Measurements from ENCODE around the gene RASA2. TPM values are rescaled to one million over a fixed set of nuclear protein-coding genes. Genes with fewer than 3 reads are reported as not detected.

RASA2 gene
- polyA plus RNA-seq, 1 of the 3 experiments (the other 2 are of a cell fraction) = 2.4 TPM

DNA sequence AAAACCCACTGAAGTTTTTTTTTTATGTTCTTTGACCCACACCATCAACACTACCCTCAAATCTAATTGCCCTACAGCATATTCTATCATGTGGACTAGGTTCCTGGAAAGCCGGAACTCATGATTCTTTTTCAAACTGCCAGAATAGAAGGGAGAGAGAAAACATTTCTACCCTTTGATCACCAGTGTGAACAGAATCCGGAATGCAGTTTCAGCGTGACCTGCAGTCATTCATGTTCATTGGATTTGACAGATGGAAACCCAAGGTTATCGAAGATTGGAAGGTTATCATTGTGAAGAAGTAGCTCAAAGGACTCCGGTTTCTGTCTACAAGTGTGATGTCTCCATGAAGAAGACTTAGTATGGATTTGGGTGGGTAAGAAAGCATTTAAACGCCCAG, 39.4 kb upstream of the RASA2 start (continued):
- TF ChIP-seq POLR2AphosphoS5 (IDR thresholded peaks at IDR 0.05; ENCODE audit: low read depth, low read length) (no peak), MEF2A (IDR thresholded peaks at IDR 0.05; ENCODE audit: borderline replicate concordance, low read depth) (no peak), SMC3 (IDR thresholded peaks at IDR 0.05; ENCODE audit: low read depth, low read length) (no peak), NRF1 (IDR thresholded peaks at IDR 0.05; ENCODE audit: low read depth, low read length) (no peak)
- TF ChIP-seq, protein P1, sequence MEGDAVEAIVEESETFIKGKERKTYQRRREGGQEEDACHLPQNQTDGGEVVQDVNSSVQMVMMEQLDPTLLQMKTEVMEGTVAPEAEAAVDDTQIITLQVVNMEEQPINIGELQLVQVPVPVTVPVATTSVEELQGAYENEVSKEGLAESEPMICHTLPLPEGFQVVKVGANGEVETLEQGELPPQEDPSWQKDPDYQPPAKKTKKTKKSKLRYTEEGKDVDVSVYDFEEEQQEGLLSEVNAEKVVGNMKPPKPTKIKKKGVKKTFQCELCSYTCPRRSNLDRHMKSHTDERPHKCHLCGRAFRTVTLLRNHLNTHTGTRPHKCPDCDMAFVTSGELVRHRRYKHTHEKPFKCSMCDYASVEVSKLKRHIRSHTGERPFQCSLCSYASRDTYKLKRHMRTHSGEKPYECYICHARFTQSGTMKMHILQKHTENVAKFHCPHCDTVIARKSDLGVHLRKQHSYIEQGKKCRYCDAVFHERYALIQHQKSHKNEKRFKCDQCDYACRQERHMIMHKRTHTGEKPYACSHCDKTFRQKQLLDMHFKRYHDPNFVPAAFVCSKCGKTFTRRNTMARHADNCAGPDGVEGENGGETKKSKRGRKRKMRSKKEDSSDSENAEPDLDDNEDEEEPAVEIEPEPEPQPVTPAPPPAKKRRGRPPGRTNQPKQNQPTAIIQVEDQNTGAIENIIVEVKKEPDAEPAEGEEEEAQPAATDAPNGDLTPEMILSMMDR (IDR thresholded peaks at IDR 0.05) = no peak

DNA sequence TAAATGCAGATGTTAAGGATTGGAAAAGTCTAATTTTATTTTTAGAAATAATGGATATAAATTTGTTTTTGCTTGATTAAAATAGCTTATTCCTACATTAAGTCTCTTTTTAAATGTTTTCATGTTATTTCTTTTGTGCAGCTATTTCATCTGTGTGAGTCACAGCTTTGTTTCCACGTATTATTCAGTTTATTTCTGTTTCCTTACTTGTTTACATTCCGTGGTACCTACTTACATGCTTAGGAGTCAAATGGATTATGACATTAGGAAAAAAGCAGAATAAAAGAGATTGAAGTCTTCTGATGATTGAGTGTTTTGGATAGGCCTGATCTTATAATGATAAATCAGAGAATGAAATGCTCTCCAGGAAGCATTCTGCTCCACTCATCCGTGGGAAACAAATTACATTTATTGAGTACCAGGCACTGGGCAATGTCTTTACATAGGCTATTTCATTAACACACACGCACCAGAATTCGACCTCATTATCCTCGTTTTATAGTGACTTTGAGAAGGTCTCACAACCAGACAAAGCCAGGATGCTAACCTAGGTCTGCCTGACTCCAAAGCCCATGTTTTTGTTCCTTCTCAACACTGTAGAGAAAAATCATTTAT, 38.1 kb upstream of the RASA2 start:
- no peak overlapping the region for H2AFZ ChIP-seq (ENCODE audit: low read depth)
- POLR2A ChIA-PET = interaction anchor here (0.6 to 0.7 kb wide), 2 partner anchors 27 to 137 kb away, joined by 3 read pairs; no protein-coding TSS in a partner anchor
- no peaks in the 10 kb centered on the region for H4K20me1 ChIP-seq (ENCODE audit: insufficient read depth)
- WGBS (ENCODE audit: low lambda C conversion rate) = 45% methylated on average over 6 of the region's 6 CpGs
- H3K9me2 ChIP-seq = no peaks in the 10 kb centered on the region
- H3K36me3 ChIP-seq (replicated peaks in 1 of 2; ENCODE audit: control insufficient read depth in 1 of 2, insufficient read depth in 2 of 2, low read length in 1 of 2) = peaks cover 36 to 37% of the 10 kb centered on the region in 2 experiments
- peak; percentile 31 for DNase-seq
- no peaks in the 10 kb centered on the region for H3K27me3 ChIP-seq (ENCODE audit: insufficient read depth)
- H3K4me3 ChIP-seq (ENCODE audit: low read depth in 2 of 2, low read length in 1 of 2) = no peak overlapping the region
- peaks cover 14% of the 10 kb centered on the region for H3F3A ChIP-seq (replicated peaks; ENCODE audit: insufficient read depth)
- H3K79me2 ChIP-seq (ENCODE audit: insufficient read depth) = peaks cover 9% of the 10 kb centered on the region; the same call in 1 of the 2 replicates
- H3K9me3 ChIP-seq = no peaks in the 10 kb centered on the region
- no peak overlapping the region for H3K4me2 ChIP-seq
- peaks cover 4 to 16% of the 10 kb centered on the region in 2 experiments; a peak in 2 of 4 replicates for H3K4me1 ChIP-seq (ENCODE audit: control insufficient read depth in 1 of 2, insufficient read depth in 2 of 2, low read depth in 1 of 2, low read length in 1 of 2)
- H3K9ac ChIP-seq = no peak overlapping the region
- CTCF ChIA-PET = interaction anchor here (0.9 to 3.5 kb wide), 7 partner anchors 10 to 217 kb away, joined by 3 to 44 read pairs (median 6); partner anchors contain the start of gene PXYLP1
- TF ChIP-seq TAF1 (IDR thresholded peaks at IDR 0.05; ENCODE audit: borderline replicate concordance, low read depth, low read length) = no peak
- 0 out of 2 replicates have a peak, but pooled peaks have one; percentile 20 for TF ChIP-seq MXI1 (IDR thresholded peaks at IDR 0.05; ENCODE audit: low read depth, low read length)
- TF ChIP-seq EP300 (IDR thresholded peaks at IDR 0.05; ENCODE audit: borderline replicate concordance in 1 of 2, low read depth in 1 of 2, low read length in 1 of 2) = peak in 1 of 2 experiments; percentile 70; a peak in 1 of 4 replicates
- TF ChIP-seq RCOR1 (IDR thresholded peaks at IDR 0.05; ENCODE audit: low read length) = peak; percentile 55; the same call in 1 of the 2 replicates
- TF ChIP-seq, protein P2, sequence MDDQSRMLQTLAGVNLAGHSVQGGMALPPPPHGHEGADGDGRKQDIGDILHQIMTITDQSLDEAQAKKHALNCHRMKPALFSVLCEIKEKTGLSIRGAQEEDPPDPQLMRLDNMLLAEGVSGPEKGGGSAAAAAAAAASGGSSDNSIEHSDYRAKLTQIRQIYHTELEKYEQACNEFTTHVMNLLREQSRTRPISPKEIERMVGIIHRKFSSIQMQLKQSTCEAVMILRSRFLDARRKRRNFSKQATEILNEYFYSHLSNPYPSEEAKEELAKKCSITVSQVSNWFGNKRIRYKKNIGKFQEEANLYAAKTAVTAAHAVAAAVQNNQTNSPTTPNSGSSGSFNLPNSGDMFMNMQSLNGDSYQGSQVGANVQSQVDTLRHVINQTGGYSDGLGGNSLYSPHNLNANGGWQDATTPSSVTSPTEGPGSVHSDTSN (IDR thresholded peaks at IDR 0.05) = no peak
- peak overlapping the region; percentile 23 to 91; a peak in 3 of 4 replicates for H3K27ac ChIP-seq (ENCODE audit: low read depth in 2 of 2, low read length in 1 of 2)

DNA sequence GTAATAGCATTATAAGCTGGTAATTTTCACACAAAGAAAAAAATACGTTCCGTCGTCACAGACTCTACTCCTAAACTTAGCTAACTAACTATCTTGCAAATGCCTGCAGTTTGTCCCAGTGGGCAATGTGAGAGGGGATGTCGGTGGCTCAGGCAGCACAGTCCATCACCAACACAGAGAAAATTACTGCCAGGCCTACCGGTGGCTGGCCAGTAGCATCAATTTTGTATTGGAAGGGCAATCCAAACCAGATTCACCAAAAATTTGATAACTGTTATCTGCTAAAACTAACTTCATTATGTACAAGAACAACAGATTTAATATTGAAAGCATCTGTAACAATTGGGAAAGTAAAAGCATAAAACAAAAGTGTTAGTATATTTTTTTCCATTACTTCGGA, 37.4 kb upstream of the RASA2 start:
- ChIA-PET CTCF (interaction anchor here (0.7 to 3.5 kb wide), 9 partner anchors 10 to 218 kb away, joined by 3 to 44 read pairs (median 4); partner anchors contain the start of gene PXYLP1), POLR2A (no interaction called here)
- Histone ChIP-seq H3K79me2 (ENCODE audit: insufficient read depth) (peaks cover 2% of the 10 kb centered on the region; the same call in 1 of the 2 replicates), H3F3A (replicated peaks; ENCODE audit: insufficient read depth) (peaks cover 14% of the 10 kb centered on the region), H3K9me2 (no peaks in the 10 kb centered on the region), H3K27ac (ENCODE audit: low read depth in 2 of 2, low read length in 1 of 2) (peak overlapping the region; percentile 23 to 91; a peak in 3 of 4 replicates), H3K4me2 (no peak overlapping the region), H2AFZ (ENCODE audit: low read depth) (no peak overlapping the region), H4K20me1 (ENCODE audit: insufficient read depth) (no peaks in the 10 kb centered on the region), H3K9me3 (no peaks in the 10 kb centered on the region), H3K36me3 (replicated peaks in 1 of 2; ENCODE audit: control insufficient read depth in 1 of 2, insufficient read depth in 2 of 2, low read length in 1 of 2) (peaks cover 29 to 30% of the 10 kb centered on the region in 2 experiments), H3K4me1 (ENCODE audit: control insufficient read depth in 1 of 2, insufficient read depth in 2 of 2, low read depth in 1 of 2, low read length in 1 of 2) (peaks cover 4 to 16% of the 10 kb centered on the region in 2 experiments; a peak in 2 of 4 replicates), H3K4me3 (ENCODE audit: low read depth in 2 of 2, low read length in 1 of 2) (no peak overlapping the region), H3K27me3 (ENCODE audit: insufficient read depth) (no peaks in the 10 kb centered on the region), H3K9ac (no peak overlapping the region)
- no peak for TF ChIP-seq SMC3 (IDR thresholded peaks at IDR 0.05; ENCODE audit: low read depth, low read length)
- TF ChIP-seq CHD2 (IDR thresholded peaks at IDR 0.05; ENCODE audit: low read length, partially characterized antibody) = peak; percentile 60
- peak in 1 of 2 experiments; percentile 59; a peak in 1 of 4 replicates for TF ChIP-seq EP300 (IDR thresholded peaks at IDR 0.05; ENCODE audit: borderline replicate concordance in 1 of 2, low read depth in 1 of 2, low read length in 1 of 2)
- TF ChIP-seq TCF12 (IDR thresholded peaks at IDR 0.05) = peak; percentile 18; the same call in 1 of the 2 replicates
- TF ChIP-seq GATA2 (CRISPR knock-in tag; IDR thresholded peaks at IDR 0.05) = peak; percentile 36; the same call in 1 of the 2 replicates
- TF ChIP-seq RXRA (IDR thresholded peaks at IDR 0.05; ENCODE audit: borderline replicate concordance, low read depth) = no peak
- peak; percentile 61 for DNase-seq
- 67% methylated on average over 6 of the region's 6 CpGs for WGBS (ENCODE audit: low lambda C conversion rate)
